Skin of body (tissue), 2 donors: ENCODE data around the gene FMN1. TPM values are rescaled to one million over a fixed set of nuclear protein-coding genes. Genes with fewer than 3 reads are reported as not detected.

Experiments used
- DNase-seq: peaks from one replicate; lab custom pipeline; 2025; lab: John Stamatoyannopoulos, UW
- total RNA-seq: library from RNA; depleted of rRNA; stranded (reverse); fragments of >200 nt; gene quantifications from one replicate; pipeline ENCODE4 v1.2.3, GENCODE V29; 2014

Gene FMN1
- total RNA-seq, 1 donor from 2014 or later, result 11.5 TPM

DNA sequence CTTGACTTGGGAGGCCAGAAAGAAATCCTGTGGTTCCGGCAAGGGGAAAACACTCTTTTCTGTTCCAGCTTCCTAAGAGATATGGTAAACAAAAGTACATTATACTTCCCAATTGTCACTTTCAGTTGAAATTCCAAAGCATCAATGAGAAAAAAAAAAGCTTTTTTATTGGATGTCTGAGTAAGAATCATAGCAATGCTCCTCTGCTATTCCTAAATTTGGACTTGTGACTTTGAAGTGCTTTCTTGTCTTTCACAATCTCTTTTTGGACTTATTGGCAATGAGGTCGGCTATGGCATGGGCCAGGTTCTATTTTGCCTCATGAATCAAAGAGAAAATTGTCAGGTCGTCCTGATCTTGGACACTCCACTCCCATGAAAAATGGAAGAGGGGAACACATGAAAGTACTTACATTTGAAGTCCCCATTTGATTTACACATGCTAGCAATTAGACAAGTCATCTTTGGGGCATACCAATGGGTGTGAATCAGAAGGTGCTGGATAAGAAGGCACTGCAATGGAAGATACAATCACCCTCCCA, 306.2 kb downstream of the FMN1 start:
- no peak for DNase-seq

DNA sequence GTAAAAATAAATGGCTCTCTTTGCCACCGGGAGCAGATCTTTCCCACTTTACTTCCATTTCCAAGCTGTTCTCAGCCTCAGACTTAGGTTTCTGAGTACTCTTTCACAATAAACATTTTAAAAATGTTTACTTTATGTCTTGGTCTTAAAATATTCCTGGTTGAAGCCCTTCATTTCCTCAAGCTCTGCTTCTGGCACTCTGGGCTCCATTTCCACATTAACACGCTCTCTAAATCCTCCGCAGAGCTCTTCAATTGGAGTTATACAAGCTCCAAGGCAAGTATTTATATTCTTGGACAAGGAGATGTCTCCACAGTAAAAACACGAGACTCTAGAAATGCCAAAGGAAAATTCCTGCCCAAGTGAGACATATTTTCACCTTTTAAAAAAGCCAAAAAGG, 307.4 kb downstream of the FMN1 start:
- DNase-seq, result no peak

DNA sequence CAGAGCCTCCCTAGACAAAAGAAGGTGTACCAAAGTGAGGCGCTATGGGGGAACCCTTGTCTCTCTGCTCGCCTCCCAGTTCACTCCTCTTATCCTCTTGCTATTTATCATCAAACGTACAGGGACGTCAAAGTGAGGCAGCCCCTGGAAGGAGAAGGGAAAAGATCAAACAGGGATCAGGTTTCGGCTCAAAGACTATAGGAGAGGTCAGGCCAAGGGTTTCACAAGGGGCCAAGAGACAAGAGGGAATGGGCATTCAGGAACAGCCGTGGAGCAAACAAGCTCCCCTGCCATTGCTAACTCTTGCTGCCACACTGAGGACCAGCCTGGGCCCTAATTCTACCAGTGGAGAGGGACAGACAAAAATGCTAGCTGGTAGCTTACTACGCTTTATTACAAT, 308.1 kb downstream of the FMN1 start:
- no peak for DNase-seq

DNA sequence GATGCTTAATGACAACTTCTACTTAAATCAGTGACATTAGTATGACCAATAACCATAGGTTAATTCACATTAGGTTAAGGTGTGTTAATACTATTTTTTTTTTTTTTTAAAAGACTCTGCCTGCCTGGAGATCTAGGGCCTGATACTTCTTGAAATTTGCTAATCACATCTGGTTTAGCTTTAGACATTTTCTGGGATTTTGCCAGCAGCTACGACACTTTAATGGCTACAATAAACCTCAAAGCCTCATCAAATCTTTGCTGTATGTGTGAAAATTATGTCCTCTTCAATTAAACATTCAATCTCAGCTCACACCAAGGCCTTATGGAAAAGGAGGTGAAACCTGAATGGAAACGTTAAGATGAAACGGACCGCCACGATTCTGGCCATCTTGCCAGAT, 308.8 kb downstream of the FMN1 start:
- DNase-seq, result no peak

DNA sequence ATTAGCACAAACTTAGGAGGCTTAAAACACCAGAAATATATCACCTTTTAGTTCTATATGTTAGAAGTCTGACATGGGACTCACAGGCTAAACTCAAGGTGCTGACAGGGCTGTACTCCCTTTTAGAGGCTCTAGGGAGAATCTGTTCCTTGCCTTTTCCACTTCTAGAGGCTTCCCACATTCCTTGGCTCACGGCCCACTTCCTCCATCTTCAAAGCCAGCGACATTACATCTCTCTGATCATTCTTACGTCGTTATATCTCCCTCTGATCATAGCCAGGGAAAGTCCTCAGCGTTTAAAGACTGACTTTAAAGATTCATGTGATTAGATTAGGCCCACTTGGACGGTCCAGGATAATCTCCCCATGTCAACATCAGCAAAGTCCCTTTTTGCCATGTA, 310.4 kb downstream of the FMN1 start:
- DNase-seq, result no peak

DNA sequence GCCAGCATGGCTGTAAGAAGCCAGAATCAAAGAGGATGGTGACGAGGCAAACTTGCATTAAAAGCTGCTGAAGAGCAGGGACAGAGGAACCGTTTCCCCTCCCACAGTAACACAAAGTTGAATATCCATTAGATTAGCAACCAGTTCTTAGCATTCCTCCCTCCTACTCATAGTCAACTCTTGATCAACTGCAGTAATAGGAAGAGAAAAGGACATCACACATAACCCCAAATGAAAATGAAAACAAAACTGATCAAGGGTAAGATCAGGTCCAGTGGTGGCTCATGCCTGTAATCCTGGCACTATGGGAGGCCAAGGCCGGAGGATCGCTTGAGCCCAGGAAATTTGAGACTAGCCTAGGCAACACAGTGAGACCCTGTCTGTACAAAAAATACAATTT, 311.6 kb downstream of the FMN1 start:
- no peak for DNase-seq

DNA sequence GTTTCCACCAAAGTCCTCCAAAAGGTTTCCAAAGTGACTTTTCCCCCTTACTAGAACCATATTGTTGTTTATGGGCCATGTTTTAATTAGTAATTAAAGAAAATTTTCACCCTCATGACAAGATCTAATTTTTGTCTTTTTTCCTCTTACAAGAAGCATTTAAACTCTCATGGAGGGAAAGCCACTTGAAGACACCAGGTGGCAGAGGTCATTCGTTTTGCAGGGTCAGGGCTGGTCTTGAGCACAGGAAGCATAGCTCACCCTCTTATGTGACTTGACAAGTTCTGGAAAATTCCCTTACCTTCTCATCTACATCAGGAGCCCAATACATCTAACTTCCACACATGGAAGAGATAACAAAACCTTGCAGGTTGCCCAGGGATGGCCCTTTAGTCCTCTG, 313.0 kb downstream of the FMN1 start:
- DNase-seq, result no peak

DNA sequence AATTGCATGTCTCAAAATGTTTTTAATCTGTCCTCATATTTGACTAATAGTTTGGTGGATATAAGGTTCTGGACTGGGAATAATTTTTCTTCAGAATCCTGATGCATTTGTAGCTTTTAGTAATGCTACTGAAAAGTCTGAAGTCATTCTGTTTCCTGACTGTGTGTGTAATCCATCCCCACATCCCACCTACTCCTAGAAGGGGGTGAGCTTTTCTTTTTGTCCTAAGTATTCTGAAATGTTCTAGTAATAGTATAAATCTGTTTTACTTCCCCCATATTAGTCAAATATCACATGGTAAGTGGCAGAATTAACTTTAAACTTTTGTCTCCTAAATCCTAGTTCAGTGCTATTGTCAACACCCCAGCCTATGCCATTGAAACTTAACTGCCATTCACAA, 313.9 kb downstream of the FMN1 start:
- no peak for DNase-seq

DNA sequence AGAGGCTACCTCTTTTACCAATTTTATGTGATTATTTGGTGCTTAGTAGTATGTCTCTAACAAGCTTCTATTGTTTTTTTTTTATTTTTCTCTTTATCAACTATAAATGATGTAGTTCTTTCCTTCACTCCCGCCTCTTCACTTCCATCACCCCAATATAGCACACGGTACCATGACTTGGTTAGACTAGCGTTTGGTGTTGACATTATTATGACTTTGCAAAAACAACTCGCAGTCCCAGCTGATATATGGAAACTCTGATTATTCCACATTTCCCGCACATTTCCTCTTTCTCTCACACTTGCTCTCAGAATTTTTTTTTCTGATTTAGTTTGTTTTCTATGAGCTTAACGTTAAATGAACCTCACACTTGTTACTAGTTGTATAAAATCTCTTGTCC, 314.5 kb downstream of the FMN1 start:
- no peak for DNase-seq

DNA sequence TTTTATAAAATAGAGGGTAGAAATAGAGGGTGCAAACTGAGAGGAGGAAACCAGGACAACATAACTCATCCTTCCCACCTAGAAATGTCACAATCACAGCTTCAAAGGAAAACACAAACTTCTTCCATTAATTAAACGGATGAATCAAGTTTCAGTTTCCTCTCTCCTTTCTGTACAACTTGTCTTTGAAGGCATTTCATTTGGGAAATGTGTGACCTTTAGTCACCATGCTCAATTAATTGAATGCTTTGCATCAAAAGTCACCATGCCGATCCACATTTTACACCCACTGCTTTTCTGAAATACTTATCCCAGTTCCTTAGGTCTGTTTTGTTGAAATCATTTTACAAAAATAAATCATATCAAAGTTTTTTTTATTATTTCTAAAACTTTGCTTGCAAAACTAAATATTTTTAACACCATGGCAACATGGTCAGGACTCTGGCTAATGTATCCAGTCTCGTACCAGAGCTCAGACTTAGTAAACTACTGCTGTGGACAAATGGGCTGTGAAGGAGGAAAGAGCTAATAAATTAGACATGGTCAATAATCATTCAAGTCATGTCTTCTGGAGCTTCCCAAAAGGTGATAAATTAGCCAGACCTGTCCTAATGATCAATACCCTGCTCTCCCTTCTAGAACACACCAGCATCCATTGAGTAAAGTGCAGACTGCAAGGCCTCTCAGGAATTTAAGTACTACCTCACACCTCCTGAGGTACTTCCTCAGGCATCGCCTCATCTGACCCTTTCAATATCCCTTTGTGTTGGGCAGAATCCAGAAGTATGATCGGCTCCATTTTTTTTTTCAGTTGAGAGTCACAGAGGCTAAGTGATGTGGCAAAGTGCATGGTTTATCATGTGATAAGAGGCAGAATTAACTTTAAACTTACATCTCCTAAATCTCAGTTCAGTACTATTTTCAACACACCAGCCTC, 315.4 kb downstream of the FMN1 start:
- DNase-seq, result no peak

DNA sequence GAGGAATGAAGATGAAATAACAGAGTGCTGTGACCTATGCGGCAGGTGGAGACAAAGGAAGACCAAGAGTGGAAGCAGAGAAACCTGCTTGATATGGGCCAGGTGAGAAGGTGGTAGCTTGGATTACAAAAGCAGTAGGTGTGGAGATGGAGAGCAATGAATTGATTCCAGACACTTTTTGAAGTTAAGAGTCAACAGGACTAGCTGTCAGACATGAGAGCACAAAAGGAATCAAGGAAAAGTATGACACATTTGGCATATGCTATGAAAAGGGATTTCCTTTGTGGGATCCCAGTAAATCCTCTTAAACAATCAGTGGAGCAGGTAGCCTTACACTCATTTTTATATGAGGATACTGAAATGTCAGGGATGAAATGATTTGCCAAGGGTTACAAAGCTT, 316.2 kb downstream of the FMN1 start:
- no peak for DNase-seq

DNA sequence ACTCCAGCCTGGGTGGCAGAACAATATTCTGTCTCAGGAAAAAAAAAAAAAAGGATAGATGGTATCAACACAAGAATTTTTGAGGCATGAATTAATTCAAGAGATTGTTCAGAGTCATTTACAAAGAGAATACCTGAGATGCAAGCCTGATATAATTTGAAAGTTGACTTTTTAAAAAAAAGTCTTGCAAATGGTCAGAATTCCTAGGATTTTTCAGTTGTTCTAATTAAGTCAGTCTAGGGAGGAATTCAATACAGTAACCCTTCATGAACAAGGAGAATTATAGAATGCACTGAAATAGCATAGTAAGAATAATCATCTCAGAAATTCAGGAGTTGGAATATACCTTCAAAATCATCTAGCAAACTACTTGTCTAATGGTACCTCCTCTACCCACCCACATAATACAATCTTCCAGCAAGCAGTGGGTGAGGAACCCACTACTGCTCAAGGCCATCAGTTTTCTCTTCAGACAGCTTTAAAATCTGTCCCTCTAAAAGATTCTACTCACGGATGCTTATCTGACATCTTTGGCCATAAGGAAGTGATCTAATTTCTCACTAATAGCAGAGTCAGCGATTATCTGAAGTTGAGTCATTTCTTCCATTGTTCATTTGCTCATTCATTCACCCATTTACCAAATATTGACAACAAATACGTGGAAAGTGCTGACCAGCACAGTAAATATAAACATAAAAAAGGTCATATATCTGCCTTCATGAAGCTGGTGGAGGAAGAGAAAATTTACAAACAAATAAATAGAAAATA, 317.1 kb downstream of the FMN1 start:
- DNase-seq, result no peak

DNA sequence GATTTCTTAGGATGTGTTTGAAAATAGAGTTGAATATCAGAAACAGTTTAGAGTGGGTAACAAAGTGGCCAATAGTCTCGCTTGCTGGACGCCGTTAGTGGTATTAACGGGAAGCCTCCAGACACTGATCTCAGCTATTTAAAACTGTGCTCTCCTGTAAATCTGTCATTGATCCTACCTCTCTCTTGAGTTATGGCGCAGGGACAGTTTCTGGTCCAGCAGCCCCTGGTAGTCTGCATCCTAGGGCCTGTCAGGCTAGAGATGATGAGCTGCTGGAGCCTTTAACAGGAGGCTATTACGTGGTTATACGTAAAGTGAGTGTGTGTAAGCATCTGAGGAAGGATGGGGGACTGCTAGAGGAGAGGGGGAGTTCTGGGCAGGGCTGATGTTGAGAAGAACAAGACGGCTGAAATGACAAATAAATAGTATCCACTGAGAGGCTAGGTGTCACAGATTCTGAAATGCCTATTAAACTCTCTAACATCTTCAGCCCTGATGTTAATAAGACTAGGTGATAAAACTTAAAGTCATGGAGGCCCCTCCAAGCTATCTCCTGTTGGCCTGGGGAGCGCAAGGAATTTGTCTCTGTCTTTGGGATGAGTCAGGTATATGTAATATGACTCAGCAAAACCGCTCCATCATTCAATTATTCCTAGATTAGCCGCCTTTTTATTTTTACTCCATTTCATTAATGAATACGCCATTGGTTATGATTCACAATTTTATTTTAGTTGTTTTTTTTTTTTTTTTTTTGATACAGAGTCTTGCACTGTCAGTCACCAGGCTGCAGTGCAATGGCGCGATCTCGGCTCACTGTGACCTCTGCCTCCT, 321.0 kb downstream of the FMN1 start:
- DNase-seq, result no peak

DNA sequence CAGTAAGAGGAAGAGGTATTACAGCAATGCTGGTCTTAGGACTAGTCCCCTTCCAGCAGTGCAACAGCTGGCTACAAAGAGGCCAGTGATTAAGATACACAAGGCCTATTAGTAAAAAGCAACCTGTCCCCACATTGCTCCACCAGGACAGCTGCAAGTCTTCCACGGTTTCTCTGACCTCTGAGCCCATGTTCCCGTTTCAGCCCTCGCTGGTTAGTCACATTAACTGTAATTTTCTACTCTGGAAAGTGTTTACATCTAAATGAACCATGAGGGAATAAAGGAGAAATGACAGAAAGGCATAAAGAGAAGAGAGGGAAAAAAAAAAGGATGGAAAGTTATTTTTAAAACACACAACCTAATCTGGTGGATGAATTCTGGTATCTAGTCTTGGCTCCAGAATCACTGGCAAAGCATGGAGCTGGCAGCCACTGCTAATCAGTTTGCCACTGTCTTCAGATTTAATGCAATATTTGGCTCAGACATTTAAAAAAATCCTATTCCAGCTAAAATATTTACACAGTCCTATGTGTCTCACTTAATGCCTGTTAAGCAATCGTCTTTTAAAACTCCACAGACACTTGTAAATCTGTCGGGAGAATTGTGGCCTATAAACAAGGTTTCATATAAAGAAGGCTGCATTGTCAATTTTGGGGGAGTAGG, 321.8 kb downstream of the FMN1 start:
- no peak for DNase-seq

DNA sequence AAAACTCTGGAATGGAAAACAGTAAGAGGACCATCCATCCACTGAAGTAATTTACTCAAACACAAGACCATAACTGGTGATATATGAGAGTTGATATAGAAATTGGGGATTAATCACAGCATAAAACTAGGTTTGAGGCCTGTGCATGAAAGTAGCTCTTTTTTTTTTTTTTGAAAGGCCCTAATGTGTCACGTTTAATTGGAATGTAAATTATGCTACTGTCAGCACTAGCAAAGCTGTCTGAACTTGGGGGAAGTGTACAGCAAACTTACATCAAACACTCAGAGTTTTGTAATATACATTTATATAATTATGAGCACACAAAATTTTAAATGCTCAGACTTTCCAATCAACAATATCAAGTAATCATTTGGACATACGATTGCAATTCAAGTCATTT, 322.6 kb downstream of the FMN1 start:
- no peak for DNase-seq

DNA sequence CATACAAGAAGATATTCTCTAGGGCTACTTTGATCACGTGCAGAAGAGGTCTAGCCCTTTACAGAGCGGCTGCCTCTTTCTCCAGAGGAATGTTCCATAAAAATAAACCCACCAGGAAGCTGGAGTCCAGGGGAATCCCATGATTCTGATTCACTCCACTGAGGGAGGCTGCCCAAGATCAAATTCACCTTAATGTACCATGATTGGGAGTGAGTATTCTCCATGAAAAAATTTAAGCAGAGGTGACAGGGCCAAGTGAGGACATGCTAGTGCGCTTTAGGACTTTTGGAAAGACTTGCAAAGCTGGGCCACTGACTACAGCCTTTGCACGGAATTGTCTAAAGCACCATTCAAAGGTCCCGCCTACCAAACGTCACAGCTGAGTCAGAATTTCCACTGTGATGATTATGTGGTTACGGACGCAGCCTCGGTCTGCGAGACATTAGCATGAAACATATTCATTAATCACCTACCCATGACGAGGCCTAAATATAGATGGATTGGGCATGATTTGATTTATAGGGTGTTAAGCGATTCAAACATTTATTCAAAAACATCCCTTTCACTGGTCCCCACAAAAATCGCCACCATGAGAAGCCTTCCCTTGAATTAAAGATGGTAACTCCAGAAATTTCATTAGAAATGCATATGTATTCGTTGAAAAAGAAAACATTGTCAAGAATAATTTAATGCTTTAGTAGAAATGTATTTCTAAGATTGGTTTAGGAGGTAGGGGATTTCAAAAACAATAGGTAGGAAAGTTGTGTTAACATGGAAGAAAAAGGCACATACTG, 324.1 kb downstream of the FMN1 start:
- no peak for DNase-seq

DNA sequence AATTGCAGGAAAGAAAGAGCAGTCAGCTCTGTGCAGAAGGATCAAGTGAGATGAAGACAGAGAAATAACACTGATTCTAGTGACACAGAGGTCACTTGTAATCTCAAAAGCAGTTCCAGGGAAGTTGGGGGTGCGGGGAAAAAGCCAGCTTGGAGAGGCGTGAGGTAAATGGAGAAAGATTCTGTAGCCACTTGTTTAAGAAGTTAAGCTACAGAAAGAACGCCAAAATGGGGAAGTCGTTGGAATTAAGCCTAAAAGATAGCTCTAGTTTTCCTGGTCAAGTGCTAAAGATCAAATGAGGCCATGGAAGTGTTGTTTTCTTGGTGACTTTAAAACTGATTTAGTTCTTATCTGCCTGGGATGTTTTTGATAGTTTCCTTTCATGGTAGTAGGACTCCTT, 324.7 kb downstream of the FMN1 start:
- DNase-seq, result no peak

DNA sequence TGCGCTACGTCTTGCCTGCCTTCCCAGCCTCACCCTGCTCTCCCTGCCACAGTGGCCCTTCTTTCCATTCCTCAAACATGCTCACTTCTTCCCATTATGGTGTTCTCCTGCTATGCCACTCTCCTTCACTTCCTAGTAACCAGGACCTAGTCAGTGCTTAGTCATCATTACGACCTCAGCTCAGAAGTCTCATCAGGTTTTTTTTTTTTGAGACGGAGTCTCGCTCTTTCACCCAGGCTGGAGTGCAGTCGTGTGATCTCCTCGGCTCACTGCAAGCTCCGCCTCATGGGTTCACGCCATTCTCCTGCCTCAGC, 327.2 kb downstream of the FMN1 start:
- DNase-seq, result no peak

DNA sequence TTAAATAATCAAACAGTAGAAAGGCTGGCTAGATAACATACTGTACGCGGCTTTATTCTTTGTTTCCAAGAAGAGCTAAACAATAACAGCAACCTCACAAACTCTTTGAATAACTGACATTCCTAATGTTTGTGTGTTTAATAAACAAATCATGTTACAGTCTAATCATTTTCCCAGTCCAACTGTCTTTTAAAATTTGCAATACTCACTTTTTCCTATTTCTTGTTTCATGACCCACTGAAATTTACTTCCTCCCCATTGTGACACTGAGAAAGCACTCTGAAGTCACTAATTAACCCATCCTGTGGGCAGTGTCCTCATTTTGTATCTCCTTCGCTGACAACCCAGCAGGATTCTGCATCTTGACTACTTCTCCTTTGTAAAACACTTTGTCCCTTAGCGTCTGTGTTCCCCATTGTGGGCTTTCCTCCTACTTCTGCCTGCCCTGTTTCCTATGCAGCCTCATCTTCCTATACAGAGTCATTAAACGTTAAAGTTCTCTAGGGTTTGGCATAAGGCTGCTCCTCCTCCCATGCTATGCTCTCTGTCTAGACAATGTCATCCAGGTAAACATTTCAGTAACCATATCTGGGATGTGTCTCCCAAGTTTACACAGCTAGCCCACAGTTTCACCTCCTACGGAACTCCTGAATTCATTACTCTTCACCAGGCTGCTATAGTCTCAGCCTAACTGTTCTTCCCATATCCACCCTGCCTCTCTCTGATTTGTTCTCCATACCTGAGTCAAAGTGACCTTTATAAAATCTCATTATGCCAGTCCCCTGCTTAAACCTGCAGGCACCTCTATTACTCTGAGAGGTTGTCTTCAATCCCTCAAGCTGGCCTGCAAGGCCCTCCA, 327.8 kb downstream of the FMN1 start:
- DNase-seq, result peak; percentile 27
